HG03196 (cell line): Measurements from ENCODE around the gene OR52H1.
"Not testable (repeated sequence)": the region's sequence is repeated elsewhere in the genome, so short reads cannot be mapped to it uniquely, and the experiment has no call there.

ENCODE experiments used
- ATAC-seq: cut with Tn5 transposase; IDR thresholded peaks from one replicate; pipeline ENCODE4 v1.9.1; 2021; ENCODE audit not compliant: unreplicated experiment

Gene OR52H1

GRCh38 chr11:5548440-5548839 lies at the start of gene OR52H1:
Gene OR52H1, minus strand, starts transcription at chr11:5548540. Its CDS starts 3,035 bp downstream, at chr11:5545505.
- no peak for ATAC-seq

GRCh38 chr11:5597953-5598352 lies 49.6 kb upstream of the OR52H1 start:
- no peak for ATAC-seq

GRCh38 chr11:5596607-5597201 lies 48.4 kb upstream of the OR52H1 start, which contains the start of gene TRIM6:
Gene TRIM6, plus strand, starts transcription at chr11:5596637. Its CDS starts 261 bp downstream, at chr11:5596898.
- ATAC-seq = peak; percentile 39

- no peak for ATAC-seq
Measured at GRCh38 chr11:5593146-5593545, 44.8 kb upstream of the OR52H1 start.

GRCh38 chr11:5592615-5593014 lies 44.3 kb upstream of the OR52H1 start:
- ATAC-seq = no peak

- ATAC-seq = no peak
Measured at GRCh38 chr11:5591613-5592012, 43.3 kb upstream of the OR52H1 start.

GRCh38 chr11:5589906-5590305 lies 41.6 kb upstream of the OR52H1 start:
- not testable (repeated sequence) for ATAC-seq

GRCh38 chr11:5584458-5584857 lies 36.1 kb upstream of the OR52H1 start:
- not testable (repeated sequence) for ATAC-seq

- no peak for ATAC-seq
Measured at GRCh38 chr11:5581014-5581413, 32.7 kb upstream of the OR52H1 start.

GRCh38 chr11:5580577-5580976 lies 32.2 kb upstream of the OR52H1 start, which contains the start of gene OR52B6:
Gene OR52B6, plus strand, starts transcription at chr11:5580877. Its CDS starts 0 bp downstream, at chr11:5580877.
- no peak for ATAC-seq

- no peak for ATAC-seq
Measured at GRCh38 chr11:5577101-5577500, 28.8 kb upstream of the OR52H1 start.

- no peak for ATAC-seq
Measured at GRCh38 chr11:5575152-5575551, 26.8 kb upstream of the OR52H1 start.

- no peak for ATAC-seq
Measured at GRCh38 chr11:5574654-5575053, 26.3 kb upstream of the OR52H1 start.

GRCh38 chr11:5564259-5565019 lies 16.1 kb upstream of the OR52H1 start:
- no peak for ATAC-seq

- ATAC-seq = no peak
Measured at GRCh38 chr11:5557751-5558150, 9.4 kb upstream of the OR52H1 start.

- ATAC-seq = no peak
Measured at GRCh38 chr11:5556596-5557188, 8.4 kb upstream of the OR52H1 start.

GRCh38 chr11:5553343-5553742 lies 5.0 kb upstream of the OR52H1 start:
- no peak for ATAC-seq

GRCh38 chr11:5550440-5551095 lies 2.2 kb upstream of the OR52H1 start:
- ATAC-seq = peak; percentile 55

GRCh38 chr11:5547982-5548381 lies 358 bp downstream of the OR52H1 start:
- ATAC-seq = peak; percentile 79

- no peak for ATAC-seq
Measured at GRCh38 chr11:5546457-5546856, 1.9 kb downstream of the OR52H1 start.

- no peak for ATAC-seq
Measured at GRCh38 chr11:5541427-5541826, 6.9 kb downstream of the OR52H1 start.
